ENCODE measurements around the gene COL26A1.
"Not testable (repeated sequence)": the region's sequence is repeated elsewhere in the genome, so short reads cannot be mapped to it uniquely, and the experiment has no call there.

Gene COL26A1

DNA sequence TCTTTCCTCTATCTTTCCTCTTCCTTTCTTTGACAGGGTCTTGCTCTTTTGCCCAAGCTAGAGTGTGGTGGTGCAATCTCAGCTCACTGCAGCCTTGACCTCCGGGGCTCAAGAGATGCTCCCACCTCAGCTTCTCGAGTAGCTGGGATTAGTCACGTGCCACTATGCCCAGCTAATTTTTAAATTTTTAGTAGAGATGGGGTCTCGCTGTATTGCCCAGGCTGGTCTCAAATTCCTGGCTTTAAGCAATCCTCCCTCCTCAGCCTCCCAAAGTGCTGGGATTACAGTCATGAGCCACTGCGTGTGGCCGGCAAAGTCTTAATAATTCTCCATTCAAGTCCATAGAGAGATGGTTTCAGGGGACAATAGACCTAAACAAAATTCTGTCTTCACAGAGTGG, 40.2 kb downstream of the COL26A1 start:
- DNase-seq (ENCODE audit: low spot score) = no peak

GRCh38 chr7:101405474-101406067, 42.9 kb downstream of the COL26A1 start:
- no peak for DNase-seq (ENCODE audit: low spot score)

DNA sequence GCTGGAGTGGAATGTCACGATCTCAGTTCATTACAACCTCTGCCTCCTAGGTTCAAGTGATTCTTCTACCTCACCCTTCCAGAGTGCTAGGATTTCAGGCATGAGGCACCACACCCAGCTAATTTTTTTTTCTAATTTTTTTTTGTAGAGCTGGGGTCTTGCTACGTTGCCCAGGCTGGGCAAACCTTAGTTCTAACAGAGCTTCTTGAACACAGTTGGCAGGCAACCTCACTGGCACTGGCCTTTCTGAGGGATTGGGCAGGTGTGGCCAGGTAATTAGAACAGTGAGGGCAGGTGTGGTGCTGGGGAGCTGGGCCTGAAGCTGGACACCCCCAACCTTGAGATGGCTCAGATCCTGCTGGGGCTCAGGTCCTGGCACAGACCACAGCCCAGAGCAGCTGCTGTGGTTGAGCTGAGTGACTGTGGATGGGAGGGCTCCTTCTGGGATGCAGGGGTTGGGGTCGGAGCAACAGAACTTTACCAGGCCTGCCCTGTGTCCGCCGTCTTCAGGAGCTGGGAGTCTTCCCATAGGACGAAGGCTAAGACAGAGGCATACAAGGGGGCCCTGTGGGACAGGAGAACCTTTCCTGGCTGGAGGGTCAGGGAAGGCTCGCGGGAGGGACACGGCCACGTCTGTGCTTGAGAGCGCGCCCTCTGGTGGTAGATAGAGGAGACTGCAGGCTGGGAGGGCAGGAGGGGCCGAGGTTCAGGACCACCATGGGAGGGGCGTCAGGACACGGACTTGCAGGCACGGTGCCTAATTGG, 48.2 kb downstream of the COL26A1 start:
- DNase-seq (ENCODE audit: low spot score) = peak; percentile 72

- no peak for DNase-seq (ENCODE audit: low spot score)
These were observed 48.8 kb downstream of the COL26A1 start for GRCh38 chr7:101411508-101411874.

DNA sequence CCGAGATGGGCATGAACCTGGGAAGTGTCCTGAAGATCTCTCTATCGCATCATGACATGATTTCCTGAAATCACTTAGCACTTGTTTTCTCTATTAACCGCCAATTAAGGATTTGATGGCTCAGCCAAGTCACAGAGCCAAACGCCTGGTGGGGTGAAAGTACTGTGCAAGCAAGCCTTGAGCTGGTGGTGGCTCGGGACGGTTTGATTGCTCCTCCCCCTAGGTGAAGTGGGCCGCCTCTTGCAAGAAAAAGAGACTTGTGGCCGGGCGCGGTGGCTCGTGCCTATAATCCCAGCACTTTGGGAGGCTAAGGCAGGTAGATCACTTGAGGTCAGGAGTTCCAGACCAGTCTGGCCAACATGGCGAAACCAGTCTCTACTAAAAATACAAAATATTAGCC, 50.3 kb downstream of the COL26A1 start:
- DNase-seq (ENCODE audit: low spot score) = no peak

GRCh38 chr7:101418694-101419093, 56.0 kb downstream of the COL26A1 start:
- DNase-seq (ENCODE audit: low spot score) = no peak

DNA sequence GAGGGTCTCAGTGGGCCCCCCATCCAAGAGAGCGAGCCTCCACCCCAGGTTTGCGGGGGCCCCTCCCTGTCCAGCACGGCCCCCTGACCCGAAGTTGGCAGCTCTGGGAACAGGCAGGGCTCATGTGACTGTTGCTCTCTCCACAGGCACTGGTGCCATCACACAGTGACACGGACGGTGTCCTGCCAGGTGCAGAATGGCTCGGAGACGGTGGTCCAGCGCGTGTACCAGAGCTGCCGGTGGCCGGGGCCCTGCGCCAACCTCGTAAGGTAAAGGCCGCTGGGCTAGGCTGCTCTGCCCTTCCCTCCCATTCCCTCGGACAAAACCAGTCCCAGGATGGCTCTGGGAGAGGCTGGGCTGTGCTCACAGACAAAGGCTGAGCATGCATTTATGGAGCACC, 57.2 kb downstream of the COL26A1 start:
- no peak for DNase-seq (ENCODE audit: low spot score)

DNA sequence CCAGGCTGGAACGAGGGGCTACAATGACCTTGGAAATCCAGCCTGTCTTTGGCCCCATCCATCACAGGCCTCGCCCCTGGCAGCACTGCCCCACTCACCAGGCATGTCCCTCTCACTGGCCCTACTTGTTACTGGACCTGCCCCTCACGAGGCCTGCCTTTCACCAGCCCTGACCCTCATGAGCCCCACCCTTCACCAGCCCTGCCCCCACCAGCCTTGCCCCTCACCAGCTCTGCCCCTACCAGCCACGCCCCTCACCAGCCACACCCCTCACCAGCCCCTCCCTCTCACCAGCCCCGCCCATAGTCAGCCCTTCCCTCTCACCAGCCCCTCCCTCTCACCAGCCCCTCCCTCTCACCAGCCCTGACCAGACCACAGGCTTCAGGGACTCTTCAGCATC, 57.8 kb downstream of the COL26A1 start:
- peak; percentile 26 for DNase-seq (ENCODE audit: low spot score)

DNA sequence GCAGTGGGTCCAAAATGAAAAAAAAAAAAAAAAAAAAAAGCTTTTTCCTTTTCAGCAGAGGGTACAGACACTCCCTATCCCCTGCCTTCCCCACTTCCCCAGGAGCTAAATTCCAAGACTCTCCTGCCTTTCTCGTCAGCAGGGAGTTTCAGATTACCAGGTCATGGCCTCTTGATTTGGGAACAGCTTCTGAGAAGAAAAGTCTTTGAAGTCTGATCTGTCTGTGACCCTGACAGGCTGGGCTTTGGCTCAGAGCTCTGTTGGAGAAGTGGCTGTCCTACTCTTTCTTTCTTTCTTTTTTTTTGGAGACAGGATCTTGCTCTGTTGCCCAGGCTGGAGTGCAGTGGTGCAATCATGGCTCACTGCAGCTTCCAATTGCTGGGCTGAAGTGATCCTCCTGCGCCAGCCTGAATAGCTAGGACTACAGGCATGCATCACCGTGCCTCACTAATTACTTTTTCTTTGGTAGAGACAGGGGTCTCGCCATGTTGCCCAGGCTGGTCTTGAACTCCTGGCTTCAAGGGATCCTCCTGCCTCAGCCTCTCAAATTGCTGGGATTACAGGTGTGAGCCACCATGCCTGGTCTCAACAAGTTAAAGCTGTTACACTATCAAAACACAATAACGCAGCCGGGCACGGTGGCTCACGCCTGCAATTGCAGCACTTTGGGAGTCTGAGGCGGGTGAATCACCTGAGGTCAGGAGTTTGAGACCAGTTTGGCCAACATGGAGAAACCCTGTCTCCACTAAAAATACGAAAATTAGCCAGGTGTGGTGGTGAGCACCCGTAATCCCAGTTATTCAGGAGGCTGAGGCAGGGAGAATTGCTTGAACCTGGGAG, 59.9 kb downstream of the COL26A1 start:
- no peak for DNase-seq (ENCODE audit: low spot score)

DNA sequence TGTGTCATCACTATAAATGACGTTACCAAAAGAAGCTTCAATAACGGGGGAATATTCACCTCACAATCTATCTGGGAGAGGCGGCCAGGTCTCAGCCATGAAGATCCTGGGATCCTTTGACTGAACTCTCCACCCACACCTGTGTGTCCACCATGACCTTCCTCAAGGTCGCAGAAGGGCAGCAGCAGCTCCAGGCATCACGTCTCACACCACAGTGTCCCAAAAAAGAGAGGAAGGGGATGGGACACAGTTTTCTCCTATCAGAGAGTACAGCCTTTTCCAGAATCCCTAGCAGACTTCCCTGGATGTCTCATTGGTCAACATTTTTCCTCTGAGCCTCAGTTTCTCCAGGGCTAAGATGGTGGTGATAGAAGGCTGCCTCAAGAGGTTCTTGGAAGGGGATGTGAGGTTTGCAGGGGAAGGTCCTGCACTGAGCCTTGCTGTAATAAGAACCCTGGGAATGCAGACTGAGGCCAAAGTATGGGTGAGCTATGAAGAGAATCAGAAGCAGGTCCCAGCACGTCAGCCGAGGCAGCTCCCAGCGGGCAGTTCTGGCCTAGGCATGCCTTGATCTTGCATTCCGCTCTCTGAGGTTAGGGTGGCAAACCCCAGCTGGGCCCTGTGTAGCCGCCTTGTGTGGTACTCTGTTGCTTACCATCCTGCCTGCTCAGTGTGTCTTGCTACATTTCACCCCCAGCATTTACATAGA, 63.8 kb downstream of the COL26A1 start:
- no peak for DNase-seq (ENCODE audit: low spot score)

DNA sequence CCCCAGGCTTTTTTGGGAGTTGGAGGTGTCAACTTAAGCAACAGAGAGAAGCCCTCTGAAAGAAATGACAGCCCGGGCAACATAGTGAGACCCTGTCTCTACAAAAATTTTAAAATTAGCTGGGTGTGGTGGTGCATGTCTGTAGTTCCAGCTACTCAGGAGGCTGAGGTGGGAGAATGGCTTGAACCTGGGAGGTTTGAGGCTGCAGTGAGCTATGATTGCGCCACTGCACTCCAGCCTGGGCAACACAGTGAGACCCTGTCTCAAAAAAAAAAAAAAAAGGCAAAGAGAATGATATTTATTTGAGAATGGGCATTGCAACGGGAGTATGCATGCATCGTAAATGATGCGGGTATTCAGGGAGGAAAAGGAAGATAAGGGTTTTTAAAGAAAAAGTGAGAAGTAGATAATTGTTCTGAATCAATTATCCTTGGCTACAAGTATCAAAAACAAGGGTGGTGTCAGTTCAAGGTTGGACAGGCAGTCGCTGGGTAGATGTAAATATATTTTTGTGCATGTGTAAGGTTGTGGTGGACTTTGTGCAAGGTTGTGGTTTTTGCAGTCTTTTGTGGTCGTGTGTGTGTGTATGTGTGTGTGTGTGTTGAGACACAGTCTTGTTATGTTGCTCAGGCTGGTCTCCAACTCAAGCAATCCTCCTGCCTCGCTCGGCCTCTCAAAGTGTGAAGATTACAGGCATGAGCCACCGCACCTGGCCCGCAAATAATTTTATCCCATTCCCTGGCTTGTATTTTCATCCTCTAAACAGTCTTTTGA, 65.6 kb downstream of the COL26A1 start:
- DNase-seq (ENCODE audit: low spot score) = no peak

- DNase-seq (ENCODE audit: low spot score) = no peak
These were observed 69.6 kb downstream of the COL26A1 start for GRCh38 chr7:101432316-101432715.

DNA sequence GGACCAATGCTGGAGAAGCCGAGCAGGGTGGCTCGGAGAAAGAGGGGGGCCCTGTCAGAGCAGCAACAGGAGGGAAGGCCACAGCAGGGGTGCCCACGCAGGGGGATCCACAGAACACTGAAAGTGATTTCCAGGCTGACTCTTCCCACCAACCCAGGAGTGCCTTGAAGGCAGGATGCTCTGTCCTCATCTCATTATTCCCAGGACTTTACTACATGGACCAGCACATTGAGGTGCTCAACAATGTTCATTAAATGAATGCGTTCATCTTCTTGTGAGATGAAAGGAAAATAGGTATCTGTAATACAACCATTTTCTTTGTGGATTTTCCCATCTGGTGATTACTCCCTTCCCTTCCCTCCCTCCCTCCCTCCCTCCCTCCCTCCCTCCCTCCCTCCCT, 71.0 kb downstream of the COL26A1 start:
- no peak for DNase-seq (ENCODE audit: low spot score)

DNA sequence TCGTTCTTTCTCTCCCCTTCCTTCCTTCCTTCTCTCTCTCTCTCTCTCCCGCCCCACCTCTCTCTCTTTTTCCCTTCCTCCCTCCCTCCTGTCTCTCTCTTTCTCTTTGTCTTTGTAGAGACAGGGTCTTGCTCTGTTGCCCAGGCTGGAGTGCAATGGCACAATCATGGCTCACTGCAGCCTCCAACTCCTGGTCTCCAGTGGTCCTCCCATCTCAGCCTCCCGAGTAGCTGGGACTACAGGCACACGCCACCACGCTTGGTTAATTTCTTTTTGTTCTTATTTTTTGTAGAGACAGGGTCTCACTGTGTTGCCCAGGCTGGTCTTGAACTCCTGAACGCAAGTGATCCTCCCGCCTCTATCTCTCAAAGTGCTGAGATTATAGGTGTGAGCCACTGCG, 71.5 kb downstream of the COL26A1 start:
- DNase-seq (ENCODE audit: low spot score) = not testable (repeated sequence)

DNA sequence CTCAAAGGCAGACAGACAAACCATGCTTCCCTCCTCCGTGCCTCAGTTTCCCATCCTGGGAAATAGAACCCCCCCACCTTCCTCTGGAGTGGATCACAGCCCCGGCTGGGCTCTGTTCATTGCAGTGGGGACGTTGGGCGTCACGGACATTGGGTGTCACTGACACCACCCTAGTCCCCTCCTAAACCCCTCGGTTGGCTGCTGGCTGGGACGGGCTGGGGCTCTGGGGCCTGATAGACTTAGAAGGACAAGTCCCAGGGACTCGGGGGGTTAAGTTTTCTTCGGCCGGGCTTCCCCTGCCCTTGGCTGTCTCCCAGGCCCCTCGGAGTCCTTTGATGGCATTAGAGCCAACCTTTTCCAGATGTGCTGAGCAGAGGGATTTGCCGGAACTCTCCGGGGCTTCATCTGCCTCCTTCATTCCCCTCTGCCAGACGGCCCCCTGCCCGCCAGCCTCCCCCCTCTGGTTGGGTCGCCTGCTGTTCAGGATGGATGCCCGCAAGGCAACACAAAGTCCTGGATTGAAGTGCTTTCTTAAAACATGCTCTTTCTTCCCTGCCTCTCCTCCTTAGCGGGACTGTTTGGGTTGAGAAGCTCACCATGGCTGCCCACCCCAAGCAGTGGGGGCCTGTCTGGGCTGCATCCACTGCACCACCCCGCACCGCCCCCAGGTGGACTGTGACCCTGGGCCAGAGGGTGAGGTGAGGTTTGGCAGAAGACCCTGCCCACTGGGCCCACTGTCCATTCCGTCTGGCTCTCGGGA, 73.0 kb downstream of the COL26A1 start:
- no peak for DNase-seq (ENCODE audit: low spot score)

- DNase-seq (ENCODE audit: low spot score) = no peak
These were observed 73.6 kb downstream of the COL26A1 start for GRCh38 chr7:101436221-101436735.

- DNase-seq (ENCODE audit: low spot score) = peak; percentile 45
These were observed 74.3 kb downstream of the COL26A1 start for GRCh38 chr7:101436857-101437576.

DNA sequence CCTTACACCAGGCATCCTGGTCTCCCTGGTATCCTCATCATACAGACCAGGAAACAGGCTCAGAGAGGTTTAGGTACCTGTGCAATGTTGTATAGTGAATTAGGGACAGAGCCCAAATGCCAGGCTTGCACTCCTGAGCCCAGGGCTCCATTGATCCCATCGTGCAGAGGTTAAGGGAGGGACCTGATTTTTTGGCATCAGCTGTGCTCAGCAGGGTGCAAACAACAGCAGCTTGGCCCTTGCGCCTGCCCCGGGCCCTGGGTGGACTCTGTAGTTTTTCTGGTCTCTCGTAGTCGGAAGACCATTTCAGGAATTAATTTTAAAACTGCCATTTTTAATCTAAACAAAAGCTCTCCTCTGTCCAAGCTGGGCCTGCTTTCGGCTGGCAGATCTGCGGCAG, 79.2 kb downstream of the COL26A1 start:
- DNase-seq (ENCODE audit: low spot score) = no peak

- DNase-seq (ENCODE audit: low spot score) = no peak
These were observed 79.9 kb downstream of the COL26A1 start for GRCh38 chr7:101442426-101443070.

Data from cerebellar cortex (tissue), 1 donor.